Neuronal stem cell (in vitro differentiated cells): Measurements from ENCODE around the gene ESPN.
"Not testable (repeated sequence)": the region's sequence is repeated elsewhere in the genome, so short reads cannot be mapped to it uniquely, and the experiment has no call there.

Source experiments
- DNase-seq: peaks from one replicate; pipeline ENCODE4 v3.0.0-alpha.2; 2013; ENCODE audit warnings: low spot score
- H2AFZ ChIP-seq: one replicate; pipeline ENCODE4 v1.6.1; 2013; ENCODE audit warnings: mild to moderate bottlenecking, low read length, inconsistent platforms
- H2AK5ac ChIP-seq: 2 replicates; pipeline ENCODE4 v1.6.1; 2013; ENCODE audit warnings: low read depth, mild to moderate bottlenecking, inconsistent platforms, low read length, moderate library complexity, mixed read lengths
- H2BK120ac ChIP-seq: 2 replicates; pipeline ENCODE4 v1.6.1; 2013; ENCODE audit warnings: low read depth, mild to moderate bottlenecking, inconsistent platforms, low read length, moderate library complexity, mixed read lengths
- H2BK12ac ChIP-seq: one replicate; pipeline ENCODE4 v1.6.1; 2013; ENCODE audit warnings: low read length, inconsistent platforms
- H2BK15ac ChIP-seq: 2 replicates; pipeline ENCODE4 v1.6.1; 2013; ENCODE audit warnings: mild to moderate bottlenecking, low read length, inconsistent platforms, mixed read lengths
- H2BK5ac ChIP-seq: one replicate; pipeline ENCODE4 v1.6.1; 2013; ENCODE audit warnings: inconsistent platforms, mild to moderate bottlenecking, low read length, moderate library complexity
- H3K14ac ChIP-seq: one replicate; pipeline ENCODE4 v1.6.1; 2013; ENCODE audit warnings: low read length, inconsistent platforms
- H3K18ac ChIP-seq: 2 replicates; pipeline ENCODE4 v1.6.1; 2013; ENCODE audit warnings: low read length, inconsistent platforms
- H3K23ac ChIP-seq: 2 replicates; pipeline ENCODE4 v1.6.1; 2013; ENCODE audit warnings: low read depth, mild to moderate bottlenecking, mixed read lengths, low read length, inconsistent platforms; ENCODE audit not compliant: poor library complexity
- H3K27ac ChIP-seq: replicated peaks from 3 replicates; pipeline ENCODE4 v1.5.1; 2013; ENCODE audit warnings: low read length, inconsistent platforms
- H3K27me3 ChIP-seq, 3 experiments: 2 replicates each; pipeline ENCODE4 v1.6.1; 2013; ENCODE audit warnings: low read length in 3 of 3, mild to moderate bottlenecking in 2 of 3, inconsistent platforms in 1 of 3, low read depth in 1 of 3, mixed read lengths in 1 of 3, moderate library complexity in 1 of 3; ENCODE audit not compliant: control insufficient read depth in 3 of 3, insufficient read depth in 3 of 3
- H3K36me3 ChIP-seq, 2 donors: replicated peaks in 1 of 2; 2 replicates each; pipeline ENCODE4 v1.6.1; 2013; ENCODE audit warnings: low read length in 2 of 2; ENCODE audit not compliant: control insufficient read depth in 2 of 2, insufficient read depth in 2 of 2
- H3K4ac ChIP-seq: 2 replicates; pipeline ENCODE4 v1.6.1; 2013; ENCODE audit warnings: inconsistent platforms, mild to moderate bottlenecking, low read length, moderate library complexity
- H3K4me1 ChIP-seq, 2 donors: 1 replicate in 1 of 2; 2 replicates in 1 of 2; pipeline ENCODE4 v1.6.1; 2013; ENCODE audit warnings: low read length in 2 of 2, low read depth in 1 of 2; ENCODE audit not compliant: control insufficient read depth in 2 of 2, insufficient read depth in 1 of 2
- H3K4me2 ChIP-seq: one replicate; pipeline ENCODE4 v1.6.1; 2013; ENCODE audit warnings: mild to moderate bottlenecking, low read length, inconsistent platforms; ENCODE audit not compliant: insufficient read depth, poor library complexity, severe bottlenecking
- H3K4me3 ChIP-seq, 2 donors: 2 replicates each; pipeline ENCODE4 v1.5.1; 2013; ENCODE audit warnings: low read length in 2 of 2, mild to moderate bottlenecking in 2 of 2, inconsistent platforms in 1 of 2, moderate library complexity in 1 of 2
- H3K79me1 ChIP-seq: one replicate; pipeline ENCODE4 v1.6.1; 2013; ENCODE audit warnings: low read depth, mild to moderate bottlenecking, inconsistent platforms, low read length, moderate library complexity
- H3K9ac ChIP-seq: one replicate; pipeline ENCODE4 v1.6.1; 2013; ENCODE audit warnings: mild to moderate bottlenecking, low read depth, low read length, inconsistent platforms; ENCODE audit not compliant: poor library complexity
- H3K9me3 ChIP-seq, 2 donors: replicated peaks in 1 of 2; 2 replicates each; pipeline versions ENCODE3 to v1.6.1; 2013; ENCODE audit warnings: low read length in 2 of 2, mild to moderate bottlenecking in 2 of 2, inconsistent platforms in 1 of 2, low read depth in 1 of 2, mixed read lengths in 1 of 2, moderate library complexity in 1 of 2; ENCODE audit not compliant: control insufficient read depth in 2 of 2, insufficient read depth in 1 of 2
- H4K8ac ChIP-seq: one replicate; pipeline ENCODE4 v1.6.1; 2013; ENCODE audit warnings: low read depth, mild to moderate bottlenecking, inconsistent platforms, low read length, moderate library complexity
- H4K91ac ChIP-seq: one replicate; pipeline ENCODE4 v1.6.1; 2013; ENCODE audit warnings: low read length, low read depth, mild to moderate bottlenecking, inconsistent platforms; ENCODE audit not compliant: poor library complexity
- WGBS, 2 donors: extraction: QIAGEN DNeasy Blood & Tissue Kit; methylation state at CpG; one replicate each; pipeline ENCODE4 v1.1.7; 2013; ENCODE audit warnings: missing lambda C conversion rate in 2 of 2, mixed read lengths in 1 of 2; ENCODE audit not compliant: insufficient read length in 2 of 2, insufficient replicate concordance in 1 of 2; ENCODE audit errors: extremely low coverage in 2 of 2; 5-methylcytosine and 5-hydroxymethylcytosine counted together

Gene ESPN

DNA sequence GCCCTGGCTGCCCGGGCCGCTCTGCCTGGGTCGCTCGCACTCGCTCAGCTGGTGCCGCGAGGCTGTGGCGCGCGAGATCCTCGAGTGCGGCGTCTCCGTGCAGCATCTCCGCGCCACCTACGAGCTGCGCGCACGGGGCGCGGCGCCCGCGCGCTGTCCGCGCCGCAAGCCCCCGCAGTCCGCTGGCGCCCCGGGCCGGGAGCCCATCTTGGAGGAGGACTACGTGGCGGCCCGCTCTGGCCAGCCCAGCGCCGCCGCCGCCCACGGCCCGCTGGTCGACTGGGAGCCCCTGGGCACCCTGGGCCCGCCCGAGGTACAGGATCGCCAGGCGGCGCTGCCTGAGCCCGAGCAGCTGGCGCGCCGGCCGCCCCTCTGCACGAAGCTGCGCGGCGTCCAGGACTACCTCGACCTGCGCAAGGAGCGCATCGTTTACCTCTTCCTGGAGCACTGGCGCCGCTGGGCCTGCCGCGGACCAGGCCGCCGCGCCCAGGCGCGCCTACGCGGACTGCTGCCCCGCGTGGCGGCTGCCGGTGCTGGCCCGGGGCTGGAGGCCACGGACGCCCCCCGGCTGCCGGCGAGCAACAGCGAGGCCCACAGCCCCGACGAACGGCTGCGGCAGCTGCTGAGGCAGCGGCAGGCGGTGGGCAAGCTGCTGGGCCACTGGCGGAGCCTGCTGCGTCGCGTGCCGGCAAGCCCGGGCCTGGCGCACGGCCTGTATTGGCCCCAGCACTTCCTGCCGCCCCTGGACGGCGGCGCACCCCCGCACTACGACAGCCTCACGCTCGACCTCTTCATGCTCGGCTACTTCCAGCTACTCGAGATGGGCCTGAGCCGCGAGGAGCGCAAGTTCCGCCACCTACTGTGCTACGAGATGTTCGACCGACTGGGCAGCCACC, 30.5 kb downstream of the ESPN start:
- Histone ChIP-seq H3K4me1 (peaks cover 1 to 10% of the 10 kb centered on the region in 2 donors), H2AK5ac (peak overlapping the region; percentile 35), H2BK15ac (peak overlapping the region; percentile 43), H2BK5ac (no peak overlapping the region), H3K4me3 (no peak overlapping the region), H4K91ac (no peak overlapping the region), H3K9ac (no peak overlapping the region), H3K23ac (peak overlapping the region; percentile 80), H3K27me3 (peaks cover 0 to 21% (median 5%) of the 10 kb centered on the region in 3 experiments), H2BK12ac (peak overlapping the region; percentile 58), H2BK120ac (peak overlapping the region; percentile 61), H3K4me2 (peak overlapping the region; percentile 23), H3K9me3 (no peaks in the 10 kb centered on the region), H3K4ac (no peak overlapping the region), H2AFZ (no peak overlapping the region), H4K8ac (no peak overlapping the region), H3K36me3 (no peaks in the 10 kb centered on the region), H3K14ac (no peak overlapping the region), H3K79me1 (peaks cover 4% of the 10 kb centered on the region), H3K27ac (no peak overlapping the region), H3K18ac (peak overlapping the region; percentile 80)
- WGBS, 2 donors, result no CpG with 5 or more reads among the region's 115 CpGs
- DNase-seq, result no peak

DNA sequence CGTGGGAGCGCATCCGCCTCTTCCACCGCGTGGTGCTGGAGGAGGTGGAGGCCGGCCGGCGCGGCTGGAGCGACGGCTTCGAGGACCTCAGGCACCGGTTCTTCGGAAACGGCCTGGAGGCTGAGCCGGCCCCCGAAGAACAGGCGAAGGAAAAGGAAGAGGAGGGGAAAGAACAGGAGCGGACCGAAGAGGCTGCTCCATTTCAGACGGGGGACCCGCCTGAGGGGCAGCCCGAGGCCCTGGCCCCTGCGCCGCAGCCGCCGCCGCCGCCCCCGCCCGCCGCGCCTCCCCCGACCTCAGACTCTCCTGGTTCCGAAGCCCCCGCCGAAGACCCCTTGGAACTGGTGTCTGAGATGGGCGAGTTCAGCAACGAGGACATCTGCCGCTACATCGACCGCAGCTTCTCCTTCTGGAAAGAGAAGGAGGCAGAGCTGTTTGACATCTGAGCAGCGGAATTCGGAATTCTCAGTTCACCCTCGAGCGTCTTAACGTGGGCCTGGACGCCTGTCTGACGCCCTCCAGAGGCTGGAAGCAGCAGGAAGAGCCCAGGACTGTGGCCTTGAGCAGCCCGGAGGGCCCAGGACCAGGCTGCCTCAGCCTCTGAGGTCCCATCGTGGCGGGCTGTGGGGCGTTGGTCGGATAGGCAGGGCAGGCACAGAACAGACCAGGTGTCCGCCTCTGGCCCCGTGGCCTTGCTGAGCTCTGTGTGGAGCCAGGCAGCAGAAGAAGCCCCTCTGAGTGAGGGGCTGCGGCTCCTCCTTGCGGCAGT, 31.4 kb downstream of the ESPN start:
- not testable (repeated sequence) for H3K4me3 ChIP-seq, H3K9me3 ChIP-seq, DNase-seq, H3K14ac ChIP-seq, H3K4me1 ChIP-seq, H3K27ac ChIP-seq, H3K4ac ChIP-seq, H3K4me2 ChIP-seq, H3K79me1 ChIP-seq, H3K36me3 ChIP-seq, H4K8ac ChIP-seq, H2AFZ ChIP-seq, H2BK5ac ChIP-seq, H3K9ac ChIP-seq, H4K91ac ChIP-seq, H2BK12ac ChIP-seq
- H3K18ac ChIP-seq, result peak overlapping the region; percentile 70
- H3K23ac ChIP-seq, result peak overlapping the region; percentile 80
- no CpG with 5 or more reads among the region's 58 CpGs for WGBS, 2 donors
- H3K27me3 ChIP-seq, result peaks cover 0 to 21% (median 2%) of the 10 kb centered on the region in 3 experiments
- H2AK5ac ChIP-seq, result peak overlapping the region; percentile 61
- H2BK15ac ChIP-seq, result peak overlapping the region; percentile 43
- peak overlapping the region; percentile 61 for H2BK120ac ChIP-seq

DNA sequence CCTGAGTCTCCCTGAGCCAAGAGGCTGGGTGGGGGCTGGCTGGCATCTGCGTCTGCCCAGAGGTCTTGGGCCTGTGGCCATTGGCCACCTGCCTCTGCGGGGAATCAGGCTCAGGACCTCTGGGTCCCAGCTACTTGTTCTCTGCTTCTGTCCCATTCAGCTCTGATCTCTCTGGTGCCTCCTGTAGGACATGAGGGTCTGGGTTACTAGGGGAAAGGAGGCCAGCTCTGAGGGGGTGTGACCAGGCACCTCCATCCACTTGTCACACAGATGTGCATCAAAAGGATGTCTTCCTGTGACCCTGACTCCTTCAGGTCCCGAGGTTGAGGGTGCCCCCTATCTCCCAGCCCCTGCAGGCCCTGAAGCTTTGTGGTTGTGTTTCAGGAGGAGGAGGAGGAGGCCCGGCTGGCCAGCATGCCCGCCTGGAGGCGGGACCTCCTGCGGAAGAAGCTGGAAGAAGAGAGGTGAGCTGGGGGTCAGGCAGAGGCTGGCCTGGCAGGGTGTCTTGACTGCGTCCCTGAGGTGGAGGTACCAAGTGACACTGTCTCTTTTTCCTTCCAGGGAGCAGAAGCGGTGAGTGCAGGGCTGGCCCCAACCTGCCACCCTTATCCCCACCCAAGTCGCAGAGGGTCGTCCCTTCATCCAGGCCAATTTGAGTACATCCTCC, 32.4 kb downstream of the ESPN start:
- no peak for DNase-seq

More for the DNA sequence above, 32.4 kb downstream of the ESPN start:
- Histone ChIP-seq H2BK15ac (peak overlapping the region; percentile 38), H3K4ac (no peak overlapping the region), H3K79me1 (peaks cover 7% of the 10 kb centered on the region), H3K18ac (peak overlapping the region; percentile 57), H3K14ac (peak overlapping the region; percentile 6), H2AFZ (no peak overlapping the region), H3K27me3 (peaks cover 0 to 21% (median 0%) of the 10 kb centered on the region in 3 experiments), H3K23ac (no peak overlapping the region), H4K91ac (no peak overlapping the region), H3K4me1 (peaks cover 0 to 3% of the 10 kb centered on the region in 2 donors), H2BK12ac (no peak overlapping the region), H3K27ac (no peak overlapping the region), H3K4me2 (no peak overlapping the region), H3K36me3 (peaks cover 0 to 9% of the 10 kb centered on the region in 2 donors), H2BK5ac (no peak overlapping the region), H2BK120ac (no peak overlapping the region), H4K8ac (no peak overlapping the region), H3K9ac (no peak overlapping the region), H3K9me3 (peaks cover 0 to under 1% of the 10 kb centered on the region in 2 donors), H2AK5ac (peak overlapping the region; percentile 5), H3K4me3 (peak overlapping the region in 1 of 2 donors; percentile 47)
- WGBS, 2 donors, result no CpG with 5 or more reads among the region's 11 CpGs
